GM20431 (cell line): Measurements from ENCODE around the gene ZSWIM7.

Experiments used
- in situ Hi-C: fragments of 300-500 bp; cut with MseI, MboI; formaldehyde crosslinking; loops from one replicate; pipeline ENCODE4 v1.15.0; 2020; ENCODE audit warnings: low sequenced_read_pairs; ENCODE audit not compliant: unreplicated experiment

The ZSWIM7 gene

DNA sequence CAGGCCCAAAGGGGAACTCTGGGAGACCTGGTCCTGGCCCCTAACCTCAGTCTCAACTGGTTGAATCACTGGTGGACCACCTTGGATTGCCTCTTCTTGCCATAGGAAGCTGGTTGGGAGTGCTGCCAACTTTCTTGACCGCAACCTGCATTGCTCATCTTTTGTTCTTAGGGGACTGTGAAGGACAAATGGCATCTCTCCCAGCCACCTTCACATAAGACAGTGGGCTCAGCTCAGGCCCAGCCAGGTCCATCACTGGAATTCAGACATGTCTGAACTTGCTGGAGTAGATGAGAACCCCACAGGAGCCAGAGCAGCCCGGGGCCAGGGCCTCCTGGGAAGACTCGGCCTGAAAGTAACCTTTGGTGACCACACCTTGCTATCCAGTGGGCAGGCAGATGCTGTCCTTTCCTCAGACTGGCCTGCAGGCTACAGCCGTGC lies 35.8 kb downstream of the ZSWIM7 start:
- in situ Hi-C loops = no loop called here

DNA sequence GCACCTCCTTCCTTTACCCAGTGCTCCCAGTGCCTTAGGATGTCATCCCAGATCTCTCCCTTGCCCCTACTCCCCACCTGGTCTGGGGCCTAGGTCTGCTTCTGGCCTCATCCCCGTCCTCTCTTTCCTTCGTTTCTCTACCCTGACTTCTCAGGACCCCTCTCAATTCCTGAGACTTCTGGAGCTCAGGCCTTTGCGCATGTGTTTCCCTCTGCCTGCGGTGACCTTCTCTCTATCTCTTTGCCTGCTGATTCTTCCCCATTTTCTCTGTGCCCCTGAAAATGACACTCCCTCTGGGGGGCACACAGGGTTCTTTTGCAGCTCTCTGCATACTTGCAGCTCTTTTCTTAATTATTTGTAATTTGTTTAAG lies 41.0 kb downstream of the ZSWIM7 start:
- in situ Hi-C loops = no loop called here

DNA sequence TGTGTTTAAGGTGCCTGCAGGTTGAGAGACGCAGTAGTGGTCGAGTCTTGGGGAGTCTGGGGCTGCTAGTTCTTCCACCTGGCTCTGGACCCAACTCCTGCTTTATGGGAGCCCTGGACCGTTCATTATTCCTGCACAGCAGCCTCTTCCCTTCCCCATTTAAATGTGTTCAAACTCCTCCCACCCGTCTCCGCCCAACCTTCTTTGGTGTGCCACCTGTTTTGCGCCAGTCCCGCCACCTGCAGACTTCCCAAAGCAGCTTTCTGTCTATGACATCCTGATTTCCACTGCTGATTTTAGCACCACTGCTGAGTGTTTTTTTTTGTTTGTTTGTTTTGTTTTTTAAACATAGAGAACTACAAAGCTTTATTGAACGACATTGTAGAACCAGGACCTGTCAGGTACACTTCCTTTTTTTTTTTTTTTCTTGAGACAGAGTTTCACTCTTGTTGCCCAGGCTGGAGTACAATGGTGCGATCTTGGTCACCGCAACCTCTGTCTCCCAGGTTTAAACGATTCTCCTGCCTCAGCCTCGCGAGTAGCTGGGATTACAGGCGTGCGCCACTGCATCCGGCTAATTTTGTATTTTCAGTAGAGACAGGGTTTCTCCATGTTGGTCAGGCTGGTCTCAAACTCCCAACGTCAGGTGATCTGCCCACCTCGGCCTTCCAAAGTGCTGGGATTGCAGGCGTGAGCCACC lies 41.7 kb downstream of the ZSWIM7 start:
- in situ Hi-C loops = no loop called here

DNA sequence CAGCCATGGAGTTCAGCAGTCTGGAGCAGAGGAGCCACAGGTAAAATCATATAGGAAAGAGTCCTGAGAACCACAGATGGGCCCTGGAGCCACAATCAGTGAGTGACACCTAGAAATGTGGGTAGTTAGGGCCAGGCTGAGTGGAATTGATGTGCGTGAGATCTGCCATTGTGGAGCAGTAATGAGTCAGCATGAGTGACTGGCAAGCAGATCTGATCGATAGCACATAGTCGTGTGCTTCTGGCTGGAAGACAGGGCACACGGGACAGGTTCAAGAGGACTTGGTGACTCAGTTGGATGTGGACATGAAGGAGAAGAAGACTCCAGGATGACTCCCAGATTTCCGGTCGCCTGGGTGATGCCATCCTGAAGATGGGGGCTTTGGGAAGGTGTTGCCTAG lies 42.3 kb downstream of the ZSWIM7 start:
- in situ Hi-C loops = no loop called here

DNA sequence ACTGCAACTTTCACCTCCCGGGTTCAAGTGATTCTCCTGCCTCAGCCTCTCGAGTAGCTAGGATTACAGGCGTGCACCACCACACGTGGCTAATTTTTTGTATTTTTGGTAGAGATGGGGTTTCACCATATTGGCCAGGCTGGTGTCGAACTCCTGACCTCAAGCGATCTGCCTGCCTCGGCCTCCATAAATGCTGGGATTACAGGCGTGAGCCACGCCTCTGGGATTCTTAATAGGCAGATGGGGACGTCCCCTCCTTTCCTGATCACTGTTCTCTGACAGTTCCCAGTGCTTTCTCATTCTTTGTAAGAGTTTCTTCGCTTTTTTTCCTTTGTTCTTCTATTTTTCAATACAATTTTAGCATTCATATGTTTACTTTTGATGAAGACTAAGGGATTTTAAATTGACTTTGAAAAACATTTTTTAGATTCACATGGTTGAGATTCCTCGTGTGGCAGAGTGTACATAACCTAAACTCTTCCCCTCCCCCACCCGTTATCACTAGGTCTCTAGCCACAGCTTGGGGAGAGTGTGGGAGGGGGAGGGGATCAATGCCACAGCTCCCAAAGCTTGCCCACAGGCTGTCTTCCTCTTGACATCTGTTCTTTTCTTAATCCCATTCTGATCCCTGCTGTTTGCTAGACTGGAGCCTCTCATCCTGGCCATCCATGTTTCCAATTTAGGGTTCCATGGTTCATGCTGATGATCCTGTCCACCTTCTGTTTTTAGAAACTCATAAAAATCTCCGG lies 43.5 kb downstream of the ZSWIM7 start:
- in situ Hi-C loops = no loop called here

DNA sequence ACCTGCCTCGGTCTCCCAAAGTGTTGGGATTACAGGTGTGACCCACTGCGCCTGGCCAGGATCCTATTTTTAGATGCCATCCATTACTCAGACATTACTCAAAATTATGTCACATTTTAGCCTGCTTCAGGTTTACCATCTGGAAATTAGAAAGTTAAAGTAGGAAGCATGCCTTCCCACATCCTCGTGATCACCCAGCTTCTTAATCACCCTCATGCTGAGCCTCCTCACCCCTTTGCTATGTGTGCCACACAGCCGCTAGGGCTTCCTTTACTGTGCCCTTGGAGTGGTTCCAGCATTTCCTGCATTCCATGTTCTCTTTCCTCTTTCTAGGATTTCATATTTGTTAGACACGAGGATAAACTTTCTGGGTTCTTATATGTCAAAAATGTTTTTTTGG lies 45.3 kb downstream of the ZSWIM7 start:
- in situ Hi-C loops = no loop called here

DNA sequence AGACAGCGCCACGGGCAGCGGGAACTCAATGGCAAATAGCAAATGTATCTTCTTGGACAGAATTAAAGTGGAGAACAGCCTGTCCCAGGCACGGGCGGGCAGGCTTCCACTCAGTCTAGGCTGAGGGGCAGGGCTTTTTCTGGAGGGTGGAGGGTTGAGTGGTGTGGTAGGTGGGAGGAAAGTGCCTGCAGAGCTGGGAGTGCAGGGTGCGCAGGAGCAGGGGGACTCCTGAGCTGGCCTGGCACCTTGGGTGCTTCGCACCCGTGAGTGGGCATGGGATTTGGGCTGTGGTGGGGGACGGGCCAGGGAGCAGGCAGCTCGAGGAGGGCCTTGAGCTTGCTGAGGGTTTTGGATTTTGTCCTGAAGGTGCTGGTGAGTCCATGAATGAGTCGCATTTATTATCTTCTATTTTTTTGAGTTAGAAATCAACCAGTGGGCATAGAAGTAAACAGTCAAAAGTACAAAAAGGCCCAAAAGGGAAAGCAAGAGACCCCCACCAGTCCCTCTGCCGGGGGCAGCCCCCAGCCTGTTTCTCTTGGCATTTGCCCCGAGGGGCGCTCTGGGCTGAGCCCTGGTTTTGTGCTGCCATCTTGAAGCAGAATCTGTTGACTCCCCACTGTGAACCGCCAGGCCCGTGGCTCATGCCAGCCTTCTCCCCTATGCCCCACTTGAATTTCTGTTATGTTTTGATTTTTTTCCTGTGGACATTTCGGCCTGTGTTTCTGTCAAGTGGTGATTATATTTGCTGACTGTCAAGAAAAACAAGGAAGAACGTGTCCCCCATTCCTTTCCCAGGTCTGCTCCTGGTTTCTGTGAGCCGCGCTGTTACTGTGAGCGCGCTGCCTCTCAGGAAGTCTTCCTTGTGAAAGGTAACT lies 46.4 kb downstream of the ZSWIM7 start:
- in situ Hi-C loops = no loop called here

DNA sequence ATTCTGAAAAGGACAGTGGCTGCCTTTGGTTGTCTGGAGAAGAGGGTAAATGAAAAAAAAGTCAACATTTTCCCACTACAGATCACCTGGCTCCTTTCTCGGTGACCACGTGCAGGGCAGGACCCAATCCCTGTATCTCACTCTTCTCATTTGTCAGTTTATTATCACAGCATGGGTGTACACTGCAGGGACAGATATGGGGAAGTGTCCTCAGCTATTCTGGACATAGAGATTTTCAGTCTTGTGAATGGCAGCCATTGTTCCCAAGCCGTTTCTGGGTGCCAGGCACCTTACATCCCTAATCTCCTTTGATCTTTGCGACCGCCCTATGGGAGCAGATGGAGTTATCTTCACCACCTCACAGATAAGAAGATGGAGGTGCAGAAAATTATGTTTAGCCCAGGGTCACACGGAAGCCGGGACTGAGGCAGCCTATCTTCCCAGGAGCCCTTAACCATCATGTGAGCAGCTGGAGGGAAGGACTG lies 47.4 kb downstream of the ZSWIM7 start:
- in situ Hi-C loops = no loop called here

DNA sequence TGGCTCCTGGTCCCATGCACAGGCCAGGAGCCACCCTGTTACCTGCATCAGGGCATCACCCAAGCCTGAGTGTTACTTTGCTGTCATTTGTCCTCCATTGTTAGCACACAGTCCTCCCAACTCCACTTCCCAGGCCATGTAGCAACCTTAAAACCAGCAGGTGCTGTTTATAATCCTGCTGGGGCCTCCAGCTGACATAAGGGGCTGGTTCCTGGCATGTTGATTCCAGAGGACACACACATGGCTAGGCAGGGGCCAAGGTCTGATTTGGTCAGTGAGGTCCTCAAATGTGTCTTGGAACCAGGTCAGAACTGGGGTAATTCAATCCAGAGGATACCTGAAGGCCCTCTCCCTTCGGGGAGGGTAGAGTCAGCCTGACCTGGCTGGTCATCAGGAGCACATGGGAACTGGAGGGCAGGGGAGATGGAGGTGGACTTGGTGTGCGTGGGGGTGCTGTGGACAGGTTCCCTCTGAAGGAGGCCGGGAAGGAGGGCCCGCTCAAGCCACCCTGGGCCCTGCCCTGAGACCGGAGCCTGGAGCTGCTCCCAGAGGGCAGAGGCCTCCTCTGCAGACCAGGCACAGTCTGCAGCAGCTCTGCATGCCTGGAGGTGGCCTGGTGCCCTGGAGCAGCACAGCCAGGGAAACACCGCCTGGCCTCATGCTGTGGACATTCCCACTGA lies 48.0 kb downstream of the ZSWIM7 start:
- in situ Hi-C loops = no loop called here

DNA sequence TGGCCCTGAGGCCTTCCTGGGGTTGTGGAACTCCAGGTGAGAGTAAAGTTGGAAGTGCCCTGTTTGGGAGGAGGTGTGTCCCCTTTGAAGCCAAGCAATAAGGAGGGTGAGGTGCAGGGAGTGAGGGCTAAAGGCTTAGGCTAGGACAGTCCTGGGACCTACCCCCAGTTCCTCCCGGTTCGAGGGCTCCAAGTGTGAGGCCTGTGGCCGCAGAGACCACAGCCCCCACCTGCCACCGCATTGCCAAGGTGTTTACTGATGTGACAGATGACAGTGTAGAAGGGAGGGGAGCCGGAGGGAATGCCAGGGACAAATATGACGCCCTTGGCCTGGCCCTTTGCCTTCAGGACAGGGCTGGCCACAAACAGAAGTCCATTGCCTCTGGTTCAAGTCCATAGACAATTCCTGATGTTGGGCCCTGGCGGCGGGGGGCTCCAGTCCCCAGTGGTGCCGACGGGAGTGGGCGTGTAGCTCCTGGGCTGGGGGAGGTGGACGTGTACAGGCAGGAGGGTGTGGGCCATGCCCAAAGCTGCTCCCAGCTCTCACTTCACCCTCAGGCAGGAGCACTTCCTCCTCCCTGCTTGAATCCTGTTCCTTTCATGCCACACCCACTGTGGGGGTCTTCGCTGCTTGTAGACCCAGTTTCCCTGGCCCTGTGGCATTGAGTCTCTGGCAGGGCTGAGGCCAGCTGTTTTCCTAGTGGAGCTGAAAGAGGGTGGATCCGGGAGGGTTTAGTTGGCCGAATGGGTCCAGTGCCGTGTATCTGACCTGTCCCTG lies 51.3 kb downstream of the ZSWIM7 start:
- in situ Hi-C loops = no loop called here

DNA sequence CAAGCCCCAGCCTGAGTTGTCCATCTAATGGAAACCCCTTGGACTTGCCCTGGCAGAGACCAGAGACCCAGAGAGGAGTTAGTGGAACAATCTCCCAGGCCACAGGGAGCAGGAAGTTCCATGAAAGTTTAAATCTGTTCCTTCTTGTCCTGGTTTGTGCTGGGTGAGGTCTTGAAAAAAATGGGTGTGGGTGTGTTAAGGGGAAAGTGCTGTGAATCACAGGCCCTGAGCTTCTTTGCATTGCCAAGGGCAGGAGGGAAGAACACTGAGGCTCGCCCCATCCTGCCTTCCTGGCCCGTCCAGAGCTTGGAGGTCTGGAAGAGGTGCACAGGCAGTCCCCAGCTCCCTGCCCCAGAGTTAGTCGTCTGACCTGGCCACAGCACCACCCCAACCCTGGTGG lies 52.2 kb downstream of the ZSWIM7 start:
- in situ Hi-C loops = no loop called here

DNA sequence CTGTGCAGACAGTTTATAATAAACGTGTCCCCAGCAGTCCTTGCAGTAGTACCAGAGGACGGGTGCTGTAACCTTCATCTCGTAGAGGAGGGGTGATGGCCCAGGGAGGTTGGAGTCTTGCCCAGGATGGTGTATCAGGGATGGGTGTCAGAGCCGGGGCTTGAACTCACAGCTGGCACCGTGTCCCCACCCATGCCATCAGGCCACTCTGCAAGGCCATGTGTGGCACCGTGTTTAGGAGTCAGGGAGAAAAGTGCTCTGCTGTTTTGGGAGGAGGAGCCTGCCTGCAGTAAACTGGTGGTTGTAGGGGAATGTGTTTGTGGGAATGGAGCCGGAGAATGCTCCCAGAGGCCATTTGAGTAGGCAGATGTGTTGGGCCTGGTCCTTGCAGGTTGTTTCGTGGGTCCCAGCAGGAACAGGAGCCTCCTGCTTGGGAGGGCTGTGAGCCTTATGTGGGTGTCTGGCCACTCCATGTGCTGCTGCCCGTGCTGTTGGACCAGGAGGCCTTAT lies 52.8 kb downstream of the ZSWIM7 start:
- in situ Hi-C loops = no loop called here

DNA sequence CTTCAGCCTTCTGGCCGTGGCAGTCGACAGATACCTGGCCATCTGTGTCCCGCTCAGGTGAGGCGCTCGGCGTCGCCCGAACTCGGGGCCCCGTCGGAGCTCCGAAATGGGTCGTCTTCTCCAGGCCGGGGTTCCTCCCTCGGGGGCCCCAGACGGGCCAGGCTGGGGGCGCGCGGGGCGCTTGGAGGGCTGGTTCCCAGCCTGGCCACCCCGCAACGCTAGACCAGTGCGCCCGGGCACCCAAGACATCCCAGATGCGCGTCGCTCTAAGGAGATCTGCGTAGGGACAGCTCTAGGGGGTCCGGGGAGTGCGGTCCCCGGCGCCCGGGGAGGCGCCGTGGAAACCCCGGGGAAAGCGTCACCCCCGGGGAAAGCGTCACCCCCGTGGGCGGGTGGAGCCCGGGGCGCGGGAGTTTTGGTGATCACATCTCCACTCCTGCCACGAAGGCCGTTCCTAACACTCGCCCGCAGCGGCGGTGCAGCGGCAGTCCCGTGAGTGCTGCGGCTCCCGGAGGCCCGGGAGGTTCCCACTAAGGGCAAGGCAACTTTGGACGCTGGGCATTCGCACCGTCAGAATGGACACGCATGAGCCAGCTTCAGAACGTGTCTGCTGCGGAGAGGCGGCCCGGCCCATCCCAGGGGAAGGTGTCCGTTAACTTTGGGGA lies 53.8 kb downstream of the ZSWIM7 start:
- in situ Hi-C loops = no loop called here

DNA sequence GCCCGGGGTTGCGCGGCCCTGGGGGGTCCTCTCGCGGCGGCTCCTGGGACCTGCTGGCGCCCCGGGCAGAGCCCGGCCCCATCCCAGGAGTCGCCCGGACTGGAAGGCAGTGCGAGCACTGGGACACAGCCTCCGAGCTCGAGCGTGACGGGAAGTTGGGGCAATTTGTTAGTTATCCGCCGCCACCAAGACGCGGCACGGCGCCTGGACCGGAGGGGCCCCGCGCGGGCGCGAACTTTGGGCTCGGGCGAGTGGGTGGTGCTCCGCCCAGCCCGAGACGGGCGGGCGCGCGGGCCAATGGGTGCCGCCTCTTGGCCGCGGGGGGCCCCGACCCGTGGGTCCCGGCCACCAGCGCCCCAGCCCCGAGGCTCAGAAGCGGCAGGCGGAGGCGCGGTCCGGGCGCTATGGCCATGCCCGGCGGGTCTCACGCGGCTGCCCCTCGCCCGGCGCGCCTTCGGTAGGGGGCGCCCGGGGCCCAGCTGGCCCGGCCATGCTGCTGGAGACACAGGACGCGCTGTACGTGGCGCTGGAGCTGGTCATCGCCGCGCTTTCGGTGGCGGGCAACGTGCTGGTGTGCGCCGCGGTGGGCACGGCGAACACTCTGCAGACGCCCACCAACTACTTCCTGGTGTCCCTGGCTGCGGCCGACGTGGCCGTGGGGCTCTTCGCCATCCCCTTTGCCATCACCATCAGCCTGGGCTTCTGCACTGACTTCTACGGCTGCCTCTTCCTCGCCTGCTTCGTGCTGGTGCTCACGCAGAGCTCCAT lies 54.6 kb downstream of the ZSWIM7 start, which contains the start of gene ADORA2B:
TSS of gene ADORA2B (plus strand) at position 372 of the 768 bp plus-strand sequence. CDS start at position 491, 119 bp downstream.
- in situ Hi-C loops = no loop called here

DNA sequence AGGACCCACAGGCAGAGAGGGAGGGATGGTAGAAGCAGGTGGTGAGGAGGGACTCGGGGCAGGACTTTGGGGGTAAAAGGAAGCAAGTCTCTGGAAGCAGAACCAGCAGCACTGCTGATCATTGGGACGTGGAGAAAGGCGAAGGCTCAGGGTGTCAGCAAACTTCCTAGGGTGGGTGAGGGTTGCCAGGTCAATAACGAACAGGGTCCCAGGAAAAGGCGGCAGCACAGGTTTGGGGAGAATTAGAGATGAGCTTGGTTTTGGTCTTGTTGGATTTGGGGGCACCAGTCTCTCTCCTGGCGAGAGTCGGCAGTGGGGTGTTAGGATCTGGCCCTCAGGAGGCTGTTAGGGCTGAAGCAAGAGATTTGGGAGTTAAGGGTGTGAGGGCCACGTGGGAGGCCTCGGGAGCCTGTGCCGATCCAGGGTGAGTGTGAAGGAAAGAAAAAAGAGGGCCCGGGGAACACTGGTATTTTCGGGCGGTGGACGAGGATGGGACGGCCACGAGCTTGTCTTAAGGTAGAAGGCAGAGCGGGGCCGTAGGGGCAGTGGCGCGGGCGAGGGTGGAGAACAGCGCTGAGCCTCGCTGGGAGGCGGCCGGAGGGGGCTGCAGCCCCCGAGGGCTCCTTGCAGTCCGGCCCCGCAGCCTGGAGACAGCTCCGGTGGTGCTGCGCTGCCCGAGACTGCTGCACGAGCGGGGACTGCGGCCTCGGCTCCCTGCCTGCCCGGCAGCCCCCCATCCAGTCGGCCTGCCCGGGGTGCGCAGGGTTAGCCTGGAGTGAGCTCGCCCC lies 55.3 kb downstream of the ZSWIM7 start:
- in situ Hi-C loops = no loop called here

DNA sequence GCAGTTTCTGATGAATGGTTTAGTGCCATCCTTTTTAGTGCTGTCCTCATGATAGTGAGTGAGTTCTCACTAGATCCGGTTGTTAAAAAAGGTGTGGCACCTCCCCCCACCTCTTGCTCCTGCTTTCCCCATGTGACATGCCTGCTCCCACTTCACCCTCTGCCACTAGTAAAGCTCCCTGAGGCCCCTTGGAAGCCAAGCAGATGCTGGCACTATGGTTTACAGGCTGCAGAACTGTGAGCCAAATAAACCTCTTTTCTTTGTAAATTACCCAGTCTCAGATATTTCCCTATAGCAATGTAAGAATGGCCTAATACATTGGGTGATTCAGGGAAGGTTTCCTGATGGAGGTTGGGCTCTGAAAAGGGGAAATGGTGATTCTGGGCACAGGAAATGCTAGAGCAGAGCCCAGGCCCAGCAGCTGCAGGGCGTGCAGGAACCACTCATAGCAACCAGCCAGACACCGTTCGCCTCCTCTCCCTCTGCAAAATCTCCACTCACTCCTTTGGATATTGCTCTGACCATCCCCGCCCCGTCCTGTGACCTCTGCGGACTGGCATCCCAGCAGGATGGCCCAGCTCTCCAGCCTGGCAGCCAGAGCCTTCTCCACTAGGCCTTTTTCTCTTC lies 57.2 kb downstream of the ZSWIM7 start:
- in situ Hi-C loops = no loop called here

DNA sequence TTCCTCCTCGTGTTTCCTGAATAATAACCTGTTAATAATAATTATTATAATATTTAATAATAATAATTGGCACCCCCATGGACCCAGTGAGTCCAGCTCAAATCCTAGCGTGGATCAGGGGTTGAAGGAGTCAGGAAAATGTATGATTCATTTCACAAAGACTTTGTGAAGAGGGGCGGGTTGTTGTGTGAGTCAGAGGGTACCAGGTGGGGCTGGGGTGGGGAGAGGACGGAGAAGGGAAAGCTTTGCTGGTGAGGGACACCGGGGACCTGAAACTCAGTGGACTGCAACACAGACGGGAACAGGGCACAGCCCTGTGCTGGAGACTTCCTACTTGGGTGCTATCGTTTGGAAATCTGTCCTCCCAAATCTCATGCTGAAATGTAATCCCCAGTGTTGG lies 57.7 kb downstream of the ZSWIM7 start:
- in situ Hi-C loops = no loop called here
